Measurements from ENCODE around the gene ATL2.

DNA sequence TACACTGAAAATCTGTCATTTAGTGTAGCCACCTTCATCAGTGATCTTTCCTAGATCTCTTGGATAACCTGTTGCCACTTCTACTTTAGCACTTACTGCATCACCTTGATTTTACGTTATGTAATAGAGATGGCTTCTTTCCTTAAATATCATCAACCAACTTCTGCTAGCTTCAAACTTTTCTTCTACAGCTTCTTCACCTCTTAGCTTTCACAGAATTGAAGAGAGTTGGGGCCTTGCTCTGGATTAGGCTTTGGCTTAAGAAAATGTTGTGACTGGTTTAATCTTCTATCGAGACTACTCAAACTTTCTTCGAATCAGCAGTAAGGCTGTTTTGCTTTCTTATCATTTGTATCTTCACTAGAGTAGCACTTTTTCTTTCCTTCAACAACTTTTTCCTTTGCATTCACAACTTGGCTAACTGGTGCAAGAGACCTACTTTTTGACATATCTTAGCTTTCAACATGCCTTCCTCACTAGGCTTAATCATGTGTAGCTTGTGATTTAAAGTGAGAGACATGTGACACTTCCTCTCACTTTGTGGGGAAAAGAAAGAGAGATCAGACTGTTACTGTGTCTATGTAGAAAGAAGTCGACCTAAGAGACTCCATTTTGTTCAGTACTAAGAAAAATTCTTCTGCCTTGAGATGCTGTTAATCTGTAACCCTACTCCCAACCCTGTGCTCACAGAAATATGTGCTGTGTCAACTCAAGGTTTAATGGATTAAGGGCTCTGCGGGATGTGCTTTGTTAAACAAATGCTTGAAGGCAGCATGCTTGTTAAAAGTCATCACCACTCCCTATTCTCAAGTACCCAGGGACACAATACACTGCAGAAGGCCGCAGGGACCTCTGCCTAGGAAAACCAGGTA is 99.6 kb downstream of the ATL2 start:
- TF ChIP-seq, protein P1, sequence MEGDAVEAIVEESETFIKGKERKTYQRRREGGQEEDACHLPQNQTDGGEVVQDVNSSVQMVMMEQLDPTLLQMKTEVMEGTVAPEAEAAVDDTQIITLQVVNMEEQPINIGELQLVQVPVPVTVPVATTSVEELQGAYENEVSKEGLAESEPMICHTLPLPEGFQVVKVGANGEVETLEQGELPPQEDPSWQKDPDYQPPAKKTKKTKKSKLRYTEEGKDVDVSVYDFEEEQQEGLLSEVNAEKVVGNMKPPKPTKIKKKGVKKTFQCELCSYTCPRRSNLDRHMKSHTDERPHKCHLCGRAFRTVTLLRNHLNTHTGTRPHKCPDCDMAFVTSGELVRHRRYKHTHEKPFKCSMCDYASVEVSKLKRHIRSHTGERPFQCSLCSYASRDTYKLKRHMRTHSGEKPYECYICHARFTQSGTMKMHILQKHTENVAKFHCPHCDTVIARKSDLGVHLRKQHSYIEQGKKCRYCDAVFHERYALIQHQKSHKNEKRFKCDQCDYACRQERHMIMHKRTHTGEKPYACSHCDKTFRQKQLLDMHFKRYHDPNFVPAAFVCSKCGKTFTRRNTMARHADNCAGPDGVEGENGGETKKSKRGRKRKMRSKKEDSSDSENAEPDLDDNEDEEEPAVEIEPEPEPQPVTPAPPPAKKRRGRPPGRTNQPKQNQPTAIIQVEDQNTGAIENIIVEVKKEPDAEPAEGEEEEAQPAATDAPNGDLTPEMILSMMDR (IDR thresholded peaks at IDR 0.05; ENCODE audit: poor library complexity): no peak
- TF ChIP-seq EZH2phosphoT487 (IDR thresholded peaks at IDR 0.05; ENCODE audit: low read depth, severe bottlenecking, unreplicated experiment): no peak

All from hepatocyte (in vitro differentiated cells).